ENCODE measurements around the gene CBR4. TPM values are rescaled to one million over a fixed set of nuclear protein-coding genes. Genes with fewer than 3 reads are reported as not detected.
A peak's percentile ranks its signal among the peaks of the same experiment; 100 is the strongest.

The CBR4 gene
- total RNA-seq, 1 experiment from 2014 or later, result 48.1 TPM

DNA sequence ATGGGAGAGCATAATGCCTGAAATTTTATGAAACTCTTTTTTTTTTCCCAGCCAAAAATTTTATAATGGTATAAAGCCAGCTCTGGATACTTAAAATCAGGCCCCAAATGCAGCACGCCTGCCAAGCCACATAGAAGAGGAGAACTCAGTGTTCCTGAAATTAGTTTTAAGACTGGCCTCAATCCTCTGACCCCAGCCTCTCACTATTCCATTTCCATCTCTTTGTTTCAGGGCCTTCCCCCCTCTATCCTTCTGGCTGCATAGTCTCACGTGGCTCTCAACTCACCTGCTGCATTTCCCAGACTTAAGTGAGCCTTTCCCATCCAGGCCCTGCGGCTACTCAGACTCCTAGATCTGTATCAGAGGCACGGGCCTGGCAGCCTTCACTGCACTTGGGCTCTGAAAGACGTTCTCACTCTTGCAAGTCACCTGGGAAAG, 5.2 kb upstream of the CBR4 start:
- Mint-ChIP-seq H3K4me3 (no peak overlapping the region), H3K4me1 (peaks cover 33% of the 10 kb centered on the region), H3K36me3 (no peaks in the 10 kb centered on the region), H3K27me3 (ENCODE audit: low read depth) (no peaks in the 10 kb centered on the region; the same call in 1 of the 2 replicates), H3K9me3 (no peaks in the 10 kb centered on the region), H3K27ac (no peak overlapping the region)
- TF ChIP-seq CREB1 (CRISPR knock-in tag; IDR thresholded peaks at IDR 0.05) (no peak), CTCF (IDR thresholded peaks at IDR 0.05) (no peak), PRRX2 (CRISPR knock-in tag; IDR thresholded peaks at IDR 0.05) (no peak), OVOL2 (CRISPR knock-in tag; IDR thresholded peaks at IDR 0.05; ENCODE audit: borderline replicate concordance) (no peak), AFF4 (CRISPR knock-in tag; IDR thresholded peaks at IDR 0.05; ENCODE audit: borderline replicate concordance) (no peak), PRDM15 (CRISPR knock-in tag; IDR thresholded peaks at IDR 0.05) (no peak)
- TF ChIP-seq, protein P1, sequence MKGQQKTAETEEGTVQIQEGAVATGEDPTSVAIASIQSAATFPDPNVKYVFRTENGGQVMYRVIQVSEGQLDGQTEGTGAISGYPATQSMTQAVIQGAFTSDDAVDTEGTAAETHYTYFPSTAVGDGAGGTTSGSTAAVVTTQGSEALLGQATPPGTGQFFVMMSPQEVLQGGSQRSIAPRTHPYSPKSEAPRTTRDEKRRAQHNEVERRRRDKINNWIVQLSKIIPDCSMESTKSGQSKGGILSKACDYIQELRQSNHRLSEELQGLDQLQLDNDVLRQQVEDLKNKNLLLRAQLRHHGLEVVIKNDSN (CRISPR knock-in tag; IDR thresholded peaks at IDR 0.05), result no peak
- no peak for DNase-seq (ENCODE audit: low spot score)
- ATAC-seq, result peak; percentile 23; the same call in 1 of the 2 replicates
- ChIA-PET CTCF (no interaction called here), POLR2A (no interaction called here)

DNA sequence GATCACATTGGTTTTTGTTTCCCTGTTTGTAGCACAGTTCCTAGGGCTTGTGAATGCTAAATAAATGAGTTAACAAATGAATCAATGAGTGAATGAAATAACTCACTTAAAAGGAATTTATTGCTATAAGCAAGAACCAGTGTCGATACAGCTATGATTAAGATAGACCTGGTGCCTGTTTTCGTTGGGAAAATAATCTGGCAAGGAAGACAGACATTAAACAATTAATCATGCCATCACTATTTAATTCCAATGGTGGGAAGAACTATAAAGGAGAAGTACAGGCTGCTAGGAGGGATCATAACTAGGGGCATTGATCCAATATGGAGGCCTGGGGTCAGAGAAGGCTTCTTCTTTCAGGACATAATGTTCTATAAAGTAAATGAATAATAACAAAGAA, 4.5 kb upstream of the CBR4 start:
- CTCF ChIA-PET, result no interaction called here
- ATAC-seq (no peak), DNase-seq (ENCODE audit: low spot score) (no peak)
- no peak overlapping the region for H3K4me3 Mint-ChIP-seq
- H3K27ac Mint-ChIP-seq, result no peak overlapping the region
- no peaks in the 10 kb centered on the region for H3K36me3 Mint-ChIP-seq
- peaks cover 33% of the 10 kb centered on the region for H3K4me1 Mint-ChIP-seq
- no peaks in the 10 kb centered on the region for H3K9me3 Mint-ChIP-seq
- POLR2A ChIA-PET, result no interaction called here
- no peaks in the 10 kb centered on the region; the same call in 1 of the 2 replicates for H3K27me3 Mint-ChIP-seq (ENCODE audit: low read depth)
- TF ChIP-seq MLX (CRISPR knock-in tag; IDR thresholded peaks at IDR 0.05) (no peak), KAT7 (CRISPR knock-in tag; IDR thresholded peaks at IDR 0.05; ENCODE audit: borderline replicate concordance) (no peak), FOXP1 (CRISPR knock-in tag; IDR thresholded peaks at IDR 0.05; ENCODE audit: borderline replicate concordance) (no peak), CDX4 (CRISPR knock-in tag; IDR thresholded peaks at IDR 0.05; ENCODE audit: borderline replicate concordance) (no peak), ZMAT4 (CRISPR knock-in tag; IDR thresholded peaks at IDR 0.05) (no peak), ZNF396 (CRISPR knock-in tag; IDR thresholded peaks at IDR 0.05; ENCODE audit: borderline replicate concordance) (no peak), FOXK1 (CRISPR knock-in tag; IDR thresholded peaks at IDR 0.05) (no peak), ZNF671 (CRISPR knock-in tag; IDR thresholded peaks at IDR 0.05) (no peak), CBFB (CRISPR knock-in tag; IDR thresholded peaks at IDR 0.05; ENCODE audit: low read depth) (no peak), CREM (CRISPR knock-in tag; IDR thresholded peaks at IDR 0.05) (no peak)
- TF ChIP-seq, protein P2, sequence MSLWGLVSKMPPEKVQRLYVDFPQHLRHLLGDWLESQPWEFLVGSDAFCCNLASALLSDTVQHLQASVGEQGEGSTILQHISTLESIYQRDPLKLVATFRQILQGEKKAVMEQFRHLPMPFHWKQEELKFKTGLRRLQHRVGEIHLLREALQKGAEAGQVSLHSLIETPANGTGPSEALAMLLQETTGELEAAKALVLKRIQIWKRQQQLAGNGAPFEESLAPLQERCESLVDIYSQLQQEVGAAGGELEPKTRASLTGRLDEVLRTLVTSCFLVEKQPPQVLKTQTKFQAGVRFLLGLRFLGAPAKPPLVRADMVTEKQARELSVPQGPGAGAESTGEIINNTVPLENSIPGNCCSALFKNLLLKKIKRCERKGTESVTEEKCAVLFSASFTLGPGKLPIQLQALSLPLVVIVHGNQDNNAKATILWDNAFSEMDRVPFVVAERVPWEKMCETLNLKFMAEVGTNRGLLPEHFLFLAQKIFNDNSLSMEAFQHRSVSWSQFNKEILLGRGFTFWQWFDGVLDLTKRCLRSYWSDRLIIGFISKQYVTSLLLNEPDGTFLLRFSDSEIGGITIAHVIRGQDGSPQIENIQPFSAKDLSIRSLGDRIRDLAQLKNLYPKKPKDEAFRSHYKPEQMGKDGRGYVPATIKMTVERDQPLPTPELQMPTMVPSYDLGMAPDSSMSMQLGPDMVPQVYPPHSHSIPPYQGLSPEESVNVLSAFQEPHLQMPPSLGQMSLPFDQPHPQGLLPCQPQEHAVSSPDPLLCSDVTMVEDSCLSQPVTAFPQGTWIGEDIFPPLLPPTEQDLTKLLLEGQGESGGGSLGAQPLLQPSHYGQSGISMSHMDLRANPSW (CRISPR knock-in tag; conservative IDR thresholded peaks at IDR 0.05; ENCODE audit: low read depth), result no peak
- TF ChIP-seq, protein P3, sequence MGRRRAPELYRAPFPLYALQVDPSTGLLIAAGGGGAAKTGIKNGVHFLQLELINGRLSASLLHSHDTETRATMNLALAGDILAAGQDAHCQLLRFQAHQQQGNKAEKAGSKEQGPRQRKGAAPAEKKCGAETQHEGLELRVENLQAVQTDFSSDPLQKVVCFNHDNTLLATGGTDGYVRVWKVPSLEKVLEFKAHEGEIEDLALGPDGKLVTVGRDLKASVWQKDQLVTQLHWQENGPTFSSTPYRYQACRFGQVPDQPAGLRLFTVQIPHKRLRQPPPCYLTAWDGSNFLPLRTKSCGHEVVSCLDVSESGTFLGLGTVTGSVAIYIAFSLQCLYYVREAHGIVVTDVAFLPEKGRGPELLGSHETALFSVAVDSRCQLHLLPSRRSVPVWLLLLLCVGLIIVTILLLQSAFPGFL (CRISPR knock-in tag; IDR thresholded peaks at IDR 0.05; ENCODE audit: borderline replicate concordance), result no peak

All from WTC11 (cell line).